DMS53 treated with DMSO at 0.1 percent for 48 hours (cell line): ENCODE data around the gene RIMKLB.
"Not testable (repeated sequence)": the region's sequence is repeated elsewhere in the genome, so short reads cannot be mapped to it uniquely, and the experiment has no call there.

ENCODE experiments used
- DNase-seq: peaks from one replicate; lab custom pipeline; 2025; ENCODE audit not compliant: unreplicated experiment; lab: John Stamatoyannopoulos, UW

RIMKLB gene

GRCh38 chr12:8771072-8771471 lies 73.3 kb downstream of the RIMKLB start:
- no peak for DNase-seq

DNA sequence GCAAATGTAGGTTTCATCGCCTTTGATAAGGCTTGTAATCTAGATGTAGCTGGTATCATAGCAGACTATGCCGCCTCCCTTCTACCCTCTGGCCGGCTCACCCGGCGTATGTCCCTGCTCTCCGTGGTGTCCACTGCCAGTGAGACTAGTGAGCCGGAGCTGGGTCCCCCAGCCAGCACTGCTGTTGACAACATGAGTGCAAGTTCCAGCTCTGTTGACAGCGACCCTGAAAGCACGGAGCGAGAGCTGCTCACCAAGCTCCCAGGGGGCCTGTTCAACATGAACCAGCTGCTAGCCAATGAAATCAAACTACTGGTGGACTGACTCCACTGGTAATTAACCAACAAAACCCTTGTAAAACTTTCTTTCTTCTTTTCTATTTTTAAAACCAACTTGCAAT lies 75.7 kb downstream of the RIMKLB start:
- no peak for DNase-seq

- no peak for DNase-seq
Measured at GRCh38 chr12:8779281-8779680, 81.5 kb downstream of the RIMKLB start.

DNA sequence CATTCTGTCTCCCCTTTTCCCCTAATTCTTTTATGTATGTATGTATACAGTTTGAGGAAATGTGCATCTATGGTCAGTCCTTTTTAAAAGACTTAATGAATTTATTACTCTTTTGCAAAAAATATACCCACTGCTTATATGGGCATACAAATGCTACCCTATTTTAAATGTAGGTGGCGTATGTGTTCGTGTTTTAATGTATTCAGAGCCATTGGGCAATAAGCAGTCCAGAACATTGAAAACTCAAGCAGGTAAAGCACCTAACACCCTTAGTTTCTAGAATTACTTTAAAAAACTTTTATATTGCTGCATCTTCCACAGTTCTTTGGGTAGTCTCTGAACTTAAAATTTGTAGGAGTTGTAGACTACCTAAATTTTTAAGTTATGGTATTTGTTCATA lies 82.1 kb downstream of the RIMKLB start:
- DNase-seq, result no peak

DNA sequence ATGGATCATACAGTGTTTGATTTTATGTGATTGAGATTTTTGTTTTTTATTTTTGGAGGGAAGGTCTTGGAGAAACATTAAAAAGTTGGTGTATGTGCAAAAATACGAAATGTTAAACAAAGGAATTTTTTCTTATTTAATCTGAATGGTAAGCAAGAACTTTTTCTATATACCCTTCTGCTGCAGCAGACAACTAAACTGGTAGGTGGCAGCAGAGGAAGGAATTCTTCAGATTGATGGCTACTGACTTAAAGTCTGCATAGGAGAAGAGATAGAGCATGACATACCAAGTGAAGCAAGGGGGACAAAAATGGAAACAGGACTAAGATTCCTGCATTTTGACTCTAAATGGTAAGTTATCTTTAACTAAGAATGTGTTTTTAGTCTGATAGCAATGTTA lies 82.6 kb downstream of the RIMKLB start:
- DNase-seq, result peak; percentile 21

DNA sequence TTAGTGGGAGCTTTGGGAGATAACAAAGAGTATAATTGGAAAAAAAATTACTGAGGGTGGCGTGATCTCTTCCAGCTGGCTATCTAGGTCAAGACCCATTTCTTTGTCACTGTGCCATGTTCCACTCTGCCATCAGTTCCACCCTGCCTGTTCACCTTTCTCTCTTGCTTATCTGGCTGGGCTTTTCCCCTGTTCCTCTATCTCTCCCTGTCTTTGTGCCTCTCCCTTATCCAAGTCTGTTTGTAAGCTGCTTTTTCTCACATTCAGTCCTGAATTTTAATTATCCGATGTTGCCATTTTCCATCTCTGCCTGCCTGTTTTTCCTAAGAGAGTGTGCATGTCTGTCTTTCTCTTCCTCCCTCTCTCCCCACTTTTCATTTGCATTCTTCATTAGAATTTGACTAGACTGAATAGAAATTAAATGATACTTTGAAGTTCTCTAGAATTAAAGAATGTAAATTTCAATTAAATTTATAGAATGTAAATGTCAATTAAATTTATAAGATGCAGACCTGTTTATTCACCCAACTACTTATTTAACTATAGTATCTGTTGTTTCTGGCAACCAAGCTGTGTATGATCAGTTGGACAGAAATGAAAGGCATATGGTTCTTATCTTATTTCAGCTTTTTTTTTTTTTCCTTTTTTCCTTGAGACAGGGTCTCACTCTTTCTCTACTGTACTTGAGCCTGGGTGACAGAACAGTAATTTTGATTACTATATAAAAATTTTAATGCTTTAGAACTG lies 83.8 kb downstream of the RIMKLB start:
- DNase-seq, result no peak

DNA sequence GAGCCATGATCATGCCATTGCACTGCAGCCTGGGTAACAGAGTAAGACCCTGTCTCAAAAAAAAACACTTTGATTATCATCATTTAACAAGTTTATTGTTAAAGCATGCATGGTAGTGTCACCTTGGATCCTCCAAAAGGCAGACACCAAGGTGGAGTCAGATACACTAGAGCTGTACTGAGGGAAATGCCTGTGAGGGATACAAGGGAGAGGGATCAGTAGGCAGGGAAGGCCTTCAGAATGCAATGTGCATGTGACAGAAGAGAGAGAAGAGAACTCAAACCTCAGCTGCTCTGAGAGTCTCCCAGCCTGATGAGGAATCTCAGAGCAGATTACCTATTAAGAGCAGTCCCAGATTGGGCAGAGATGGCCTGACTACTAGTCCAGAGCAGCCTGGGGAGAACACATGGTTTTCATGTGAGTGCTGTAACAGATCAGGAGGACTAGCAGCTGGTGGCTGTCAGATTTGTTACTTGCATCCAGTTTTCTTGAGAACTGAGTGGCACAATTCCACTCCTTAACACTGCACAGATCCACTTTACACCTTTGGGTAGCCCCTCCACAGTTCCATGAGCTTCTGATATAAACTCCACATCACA lies 86.6 kb downstream of the RIMKLB start:
- no peak for DNase-seq

DNA sequence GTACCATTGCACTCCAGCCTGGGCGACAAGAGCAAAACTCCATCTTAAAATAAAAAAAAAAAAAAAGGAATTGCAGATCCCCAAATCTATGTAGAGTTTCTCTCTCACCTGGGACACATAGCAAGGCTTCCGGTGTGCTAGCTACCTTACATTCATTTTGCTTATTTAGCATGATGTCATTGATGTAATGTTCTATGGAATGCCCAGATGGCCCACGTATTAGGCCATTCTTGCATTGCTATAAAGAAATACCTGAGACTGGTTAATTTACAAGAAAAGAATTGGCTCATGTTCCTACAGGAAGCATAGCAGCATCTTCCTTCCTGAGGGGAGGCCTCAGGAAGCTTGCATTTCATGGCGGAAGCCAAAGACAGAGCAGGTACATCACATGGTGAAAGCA lies 87.7 kb downstream of the RIMKLB start:
- no peak for DNase-seq

GRCh38 chr12:8787206-8787605 lies 89.4 kb downstream of the RIMKLB start:
- DNase-seq, result not testable (repeated sequence)

- DNase-seq, result not testable (repeated sequence)
Measured at GRCh38 chr12:8788706-8789105, 90.9 kb downstream of the RIMKLB start.

DNA sequence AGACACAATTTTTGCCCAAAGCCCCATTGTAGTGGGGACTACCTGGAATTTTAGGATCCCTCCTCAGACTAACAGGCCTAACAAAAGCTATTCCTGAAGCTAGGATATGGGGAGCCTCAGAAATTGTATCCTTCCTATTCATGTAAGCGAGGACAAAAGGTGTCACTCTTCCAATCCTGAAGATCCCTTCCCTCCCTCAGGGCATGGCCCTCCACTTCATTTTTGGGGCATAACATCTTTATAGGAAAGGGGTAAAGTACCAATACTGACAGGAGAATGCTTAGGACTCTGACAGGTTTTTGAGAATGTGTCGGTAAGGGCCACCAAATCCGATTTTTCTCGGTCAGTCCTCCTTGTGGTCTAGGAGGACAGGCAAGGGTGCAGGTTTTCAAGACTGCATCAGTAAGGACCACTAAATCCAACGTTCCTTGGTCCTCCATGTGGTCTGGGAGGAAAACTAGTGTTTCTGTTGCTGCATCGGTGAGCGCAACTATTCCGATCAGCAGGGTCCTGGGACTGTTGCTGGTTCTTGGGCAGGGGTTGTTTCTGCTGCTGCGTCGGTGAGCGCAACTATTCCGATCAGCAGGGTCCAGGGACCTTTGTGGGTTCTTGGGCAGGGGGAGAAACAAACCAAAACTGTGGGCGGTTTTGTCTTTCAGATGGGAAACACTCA lies 91.7 kb downstream of the RIMKLB start:
- DNase-seq, result not testable (repeated sequence)

- DNase-seq, result not testable (repeated sequence)
Measured at GRCh38 chr12:8793226-8793625, 95.4 kb downstream of the RIMKLB start.

- DNase-seq, result not testable (repeated sequence)
Measured at GRCh38 chr12:8794611-8795010, 96.8 kb downstream of the RIMKLB start.

GRCh38 chr12:8796831-8797626 lies 99.2 kb downstream of the RIMKLB start:
- DNase-seq, result no peak

DNA sequence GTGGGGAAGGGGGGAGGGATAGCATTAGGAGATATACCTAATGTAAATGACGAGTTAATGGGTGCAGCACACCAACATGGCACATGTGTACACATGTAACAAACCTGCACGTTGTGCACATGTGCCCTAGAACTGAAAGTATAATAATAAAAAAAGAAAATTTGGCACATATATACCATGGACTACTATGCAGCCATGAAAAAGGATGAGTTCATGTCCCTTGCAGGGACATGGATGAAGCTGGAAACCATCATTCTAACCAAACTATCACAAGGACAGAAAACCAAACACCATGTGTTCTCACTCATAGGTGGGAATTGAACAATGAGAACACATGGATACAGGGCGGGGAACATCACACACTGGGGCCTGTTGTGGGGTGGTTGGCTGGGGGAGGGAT lies 103.4 kb downstream of the RIMKLB start:
- not testable (repeated sequence) for DNase-seq

- not testable (repeated sequence) for DNase-seq
Measured at GRCh38 chr12:8804833-8805232, 107.0 kb downstream of the RIMKLB start.

- not testable (repeated sequence) for DNase-seq
Measured at GRCh38 chr12:8805487-8805886, 107.7 kb downstream of the RIMKLB start.

DNA sequence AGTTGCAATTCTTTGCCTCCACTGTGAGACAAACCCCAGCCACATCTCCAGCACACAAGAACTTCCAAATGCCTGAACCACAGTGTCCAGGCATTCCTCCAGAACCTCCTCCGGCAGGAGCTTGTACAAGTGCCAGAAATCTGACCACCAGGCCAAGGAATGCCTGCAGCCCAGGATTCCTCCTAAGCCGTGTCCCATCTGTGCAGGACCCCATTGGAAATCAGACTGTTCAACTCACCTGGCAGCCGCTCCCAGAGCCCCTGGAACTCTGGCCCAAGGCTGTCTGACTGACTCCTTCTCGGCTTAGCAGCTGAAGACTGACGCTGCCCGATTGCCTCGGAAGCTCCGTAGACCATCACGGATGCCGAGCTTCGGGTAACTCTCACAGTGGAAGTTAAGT lies 109.3 kb downstream of the RIMKLB start:
- not testable (repeated sequence) for DNase-seq

GRCh38 chr12:8810112-8810511 lies 112.3 kb downstream of the RIMKLB start:
- DNase-seq, result not testable (repeated sequence)

- DNase-seq, result no peak
Measured at GRCh38 chr12:8813572-8814357, 116.0 kb downstream of the RIMKLB start.
